Nephron progenitor cell (in vitro differentiated cells): Measurements from ENCODE around the gene GBA3.

Source experiments
- DNase-seq: peaks from one replicate; pipeline ENCODE4 v3.0.0; 2021
- H3K27ac Mint-ChIP-seq: 2 replicates; pipeline ENCODE4 v1.8.0; 2021; ENCODE audit warnings: mild to moderate bottlenecking, moderate library complexity, mixed read lengths
- H3K27me3 Mint-ChIP-seq: 2 replicates; pipeline ENCODE4 v1.8.0; 2021; ENCODE audit warnings: mild to moderate bottlenecking, low read depth, mixed read lengths; ENCODE audit not compliant: poor library complexity
- H3K36me3 Mint-ChIP-seq: 2 replicates; pipeline ENCODE4 v1.8.0; 2021; ENCODE audit warnings: low read depth, mixed read lengths
- H3K4me1 Mint-ChIP-seq: 2 replicates; pipeline ENCODE4 v1.8.0; 2021; ENCODE audit warnings: mixed read lengths
- H3K4me3 Mint-ChIP-seq: 2 replicates; pipeline ENCODE4 v1.8.0; 2021; ENCODE audit warnings: mild to moderate bottlenecking, moderate library complexity, mixed read lengths
- H3K9me3 Mint-ChIP-seq: 2 replicates; pipeline ENCODE4 v1.8.0; 2021; ENCODE audit warnings: mild to moderate bottlenecking, moderate library complexity, mixed read lengths
- CTCF ChIP-seq: fragments of 200-600 bp; sonication (generic); IDR thresholded peaks from 2 replicates; pipeline ENCODE4 v1.5.0; 2021; ENCODE audit warnings: antibody characterized with exemption

GBA3 gene

DNA sequence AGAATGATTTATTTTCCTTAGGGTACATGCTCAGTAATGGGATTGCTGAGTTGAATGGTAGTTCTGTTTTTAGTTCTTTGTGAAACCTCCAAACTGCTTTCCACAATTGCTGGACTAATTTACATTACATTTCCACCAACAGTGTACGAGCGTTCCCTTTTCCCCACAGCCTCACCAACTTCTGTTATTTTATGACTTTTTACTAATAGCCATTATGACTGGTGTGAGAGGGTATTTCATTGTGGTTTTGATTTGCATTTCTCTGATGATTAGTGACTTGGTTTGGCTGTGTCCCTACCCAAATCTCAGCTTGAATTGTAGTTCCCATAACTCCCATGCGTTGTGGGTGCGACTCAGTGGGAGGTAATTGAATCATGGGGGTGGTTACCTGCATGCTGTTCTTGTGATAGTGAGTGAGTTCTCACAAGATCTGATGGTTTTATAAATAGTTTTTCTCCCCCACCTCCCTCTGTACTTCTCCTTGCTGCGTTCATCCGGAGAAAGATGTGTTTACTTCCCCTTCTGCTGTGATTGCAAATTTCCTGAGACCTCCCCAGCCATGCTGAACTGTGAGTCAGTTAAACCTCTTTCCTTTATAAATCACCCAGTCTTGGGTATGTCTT, 95.1 kb downstream of the GBA3 start:
- no peak for TF ChIP-seq CTCF
- H3K4me1 Mint-ChIP-seq, result no peaks in the 10 kb centered on the region
- no peak overlapping the region for H3K4me3 Mint-ChIP-seq
- H3K9me3 Mint-ChIP-seq, result no peaks in the 10 kb centered on the region
- H3K36me3 Mint-ChIP-seq, result no peaks in the 10 kb centered on the region
- no peak for DNase-seq
- no peak overlapping the region for H3K27ac Mint-ChIP-seq
- no peaks in the 10 kb centered on the region for H3K27me3 Mint-ChIP-seq

GRCh38 chr4:22790631-22791030, 97.9 kb downstream of the GBA3 start:
- no peaks in the 10 kb centered on the region for H3K4me1 Mint-ChIP-seq
- H3K27me3 Mint-ChIP-seq, result no peaks in the 10 kb centered on the region
- H3K4me3 Mint-ChIP-seq, result no peak overlapping the region
- no peak for DNase-seq
- H3K9me3 Mint-ChIP-seq, result no peaks in the 10 kb centered on the region
- no peaks in the 10 kb centered on the region for H3K36me3 Mint-ChIP-seq
- TF ChIP-seq CTCF, result no peak
- H3K27ac Mint-ChIP-seq, result no peak overlapping the region

DNA sequence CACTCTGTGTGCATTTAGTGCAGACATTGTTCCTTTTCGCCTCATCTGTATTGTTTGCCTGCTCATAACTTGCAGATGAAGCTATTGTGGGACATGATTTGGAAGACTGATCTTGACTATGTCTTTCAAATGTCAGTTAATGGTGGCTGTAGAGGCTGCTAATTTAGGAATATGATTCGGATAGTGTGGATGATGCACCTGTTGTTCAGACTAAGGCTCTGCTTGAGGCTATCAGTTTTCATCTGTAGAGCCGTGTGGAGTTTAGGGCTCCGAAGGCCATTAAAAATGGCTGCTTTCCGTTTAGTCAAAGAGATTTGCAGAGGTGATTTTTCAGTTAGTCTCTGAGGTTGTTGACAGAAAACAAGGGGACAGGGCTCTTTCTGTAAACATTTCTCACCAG, 102.0 kb downstream of the GBA3 start:
- Mint-ChIP-seq H3K4me1 (no peaks in the 10 kb centered on the region), H3K9me3 (no peaks in the 10 kb centered on the region), H3K27ac (no peak overlapping the region), H3K36me3 (no peaks in the 10 kb centered on the region), H3K4me3 (no peak overlapping the region), H3K27me3 (no peaks in the 10 kb centered on the region)
- TF ChIP-seq CTCF, result no peak
- no peak for DNase-seq

GRCh38 chr4:22801391-22801790, 108.7 kb downstream of the GBA3 start:
- Mint-ChIP-seq H3K27me3 (peaks cover 7% of the 10 kb centered on the region), H3K4me1 (no peaks in the 10 kb centered on the region), H3K4me3 (no peak overlapping the region), H3K9me3 (no peaks in the 10 kb centered on the region), H3K27ac (no peak overlapping the region), H3K36me3 (no peaks in the 10 kb centered on the region)
- no peak for TF ChIP-seq CTCF
- DNase-seq, result no peak

- Mint-ChIP-seq H3K36me3 (no peaks in the 10 kb centered on the region), H3K4me3 (no peak overlapping the region), H3K4me1 (no peaks in the 10 kb centered on the region), H3K27ac (no peak overlapping the region), H3K27me3 (peaks cover 7% of the 10 kb centered on the region), H3K9me3 (no peaks in the 10 kb centered on the region)
- no peak for DNase-seq
- TF ChIP-seq CTCF, result no peak
These were observed 110.1 kb downstream of the GBA3 start for GRCh38 chr4:22802876-22803275.

- H3K9me3 Mint-ChIP-seq, result no peaks in the 10 kb centered on the region
- no peaks in the 10 kb centered on the region for H3K4me1 Mint-ChIP-seq
- H3K27ac Mint-ChIP-seq, result no peak overlapping the region
- no peak for TF ChIP-seq CTCF
- no peaks in the 10 kb centered on the region for H3K36me3 Mint-ChIP-seq
- H3K4me3 Mint-ChIP-seq, result no peak overlapping the region
- H3K27me3 Mint-ChIP-seq, result peaks cover 7% of the 10 kb centered on the region
- no peak for DNase-seq
These were observed 110.8 kb downstream of the GBA3 start for GRCh38 chr4:22803512-22803911.
